ENCODE measurements around the gene TCF20. TPM values are rescaled to one million over a fixed set of nuclear protein-coding genes. Genes with fewer than 3 reads are reported as not detected.

Gene TCF20
- total and polyA plus RNA-seq, 2 donors (not counting 1 experiment from before 2014, with no cell fraction given) = 16.4 to 81.3 TPM

- H3K9me3 ChIP-seq (ENCODE audit: control extremely low read depth in 1 of 3, control insufficient read depth in 2 of 3, insufficient read depth in 1 of 3, low read length in 2 of 3) = peaks cover 0 to 5% (median 0%) of the 10 kb centered on the region in 3 donors
- ChIA-PET POLR2A (no interaction called here), CTCF (no interaction called here)
- H3K4me1 Mint-ChIP-seq = peaks cover 22% of the 10 kb centered on the region
- H3K9me3 Mint-ChIP-seq (ENCODE audit: insufficient read depth) = no peaks in the 10 kb centered on the region
- peak overlapping the region; percentile 47 for H3K9ac ChIP-seq (ENCODE audit: low read length)
- intact Hi-C loops (cut with micrococcal nuclease) = no loop called here
- H3K4me1 ChIP-seq (ENCODE audit: control insufficient read depth in 2 of 2, insufficient read depth in 2 of 2, low read length in 2 of 2) = peaks cover 14 to 19% of the 10 kb centered on the region in 2 donors
- H3K4me2 ChIP-seq (replicated peaks; ENCODE audit: low read depth, low read length, poor library complexity, severe bottlenecking) = peak overlapping the region; percentile 83
- 88% methylated on average over 16 of the region's 20 CpGs for WGBS (ENCODE audit: insufficient coverage)
- H2AFZ ChIP-seq (ENCODE audit: insufficient read depth, low read depth, low read length, poor library complexity, severe bottlenecking) = peak overlapping the region; percentile 65
- H3K27ac ChIP-seq (ENCODE audit: low read length in 2 of 2) = no peak overlapping the region
- no peak for ATAC-seq (ENCODE audit: low read depth)
- H3K27me3 ChIP-seq (replicated peaks in 1 of 4; ENCODE audit: control extremely low read depth in 1 of 4, control insufficient read depth in 3 of 4, insufficient read depth in 4 of 4, low read length in 3 of 4) = no peaks in the 10 kb centered on the region
- peaks cover 49% of the 10 kb centered on the region for H4K20me1 ChIP-seq (ENCODE audit: control insufficient read depth, insufficient read depth, low read length, poor library complexity, severe bottlenecking)
- TF ChIP-seq EZH2 (IDR thresholded peaks at IDR 0.05; ENCODE audit: borderline replicate concordance, insufficient read depth, low read depth, low read length, poor library complexity, severe bottlenecking) (no peak), CTCF (IDR thresholded peaks at IDR 0.05) (no peak)
- peak overlapping the region in 2 of 5 experiments; percentile 44 to 51 for H3K4me3 ChIP-seq (ENCODE audit: control extremely low read depth in 1 of 5, extremely low read depth in 1 of 5, insufficient read depth in 1 of 5, low read depth in 2 of 5, low read length in 4 of 5)
- peak overlapping the region; percentile 81 for H3K4me3 Mint-ChIP-seq
- no peaks in the 10 kb centered on the region for H3K27me3 Mint-ChIP-seq
- no peak for DNase-seq
- peak overlapping the region; percentile 79 for H3K27ac Mint-ChIP-seq
- H3K79me2 ChIP-seq (ENCODE audit: control insufficient read depth, insufficient read depth, low read length) = peaks cover 44% of the 10 kb centered on the region
- no peaks in the 10 kb centered on the region for H3K36me3 ChIP-seq (replicated peaks in 1 of 2; ENCODE audit: control extremely low read depth in 1 of 2, control insufficient read depth in 1 of 2, extremely low read depth in 1 of 2, insufficient read depth in 2 of 2, low read length in 1 of 2)
Measured at GRCh38 chr22:42271191-42271813, 849 bp upstream of the TCF20 start.

GRCh38 chr22:42270176-42270509, 310 bp downstream of the TCF20 start:
- H3K36me3 ChIP-seq (replicated peaks in 1 of 2; ENCODE audit: control extremely low read depth in 1 of 2, control insufficient read depth in 1 of 2, extremely low read depth in 1 of 2, insufficient read depth in 2 of 2, low read length in 1 of 2) = no peaks in the 10 kb centered on the region
- peak; percentile 54 for ATAC-seq (ENCODE audit: low read depth)
- peaks cover 0 to 5% (median 0%) of the 10 kb centered on the region in 3 donors for H3K9me3 ChIP-seq (ENCODE audit: control extremely low read depth in 1 of 3, control insufficient read depth in 2 of 3, insufficient read depth in 1 of 3, low read length in 2 of 3)
- Mint-ChIP-seq H3K4me3 (peak overlapping the region; percentile 91), H3K4me1 (peaks cover 26% of the 10 kb centered on the region), H3K27me3 (no peaks in the 10 kb centered on the region), H3K9me3 (ENCODE audit: insufficient read depth) (no peaks in the 10 kb centered on the region), H3K27ac (peak overlapping the region; percentile 87)
- WGBS (ENCODE audit: insufficient coverage) = 1% methylated on average over 19 of the region's 37 CpGs
- intact Hi-C loops (cut with micrococcal nuclease) = loop anchor here (1.0 kb wide), 2 partner anchors 180 to 200 kb away; partner anchors contain the start of genes NAGA and NDUFA6
- no peak for TF ChIP-seq EZH2 (IDR thresholded peaks at IDR 0.05; ENCODE audit: borderline replicate concordance, insufficient read depth, low read depth, low read length, poor library complexity, severe bottlenecking)
- TF ChIP-seq CTCF (IDR thresholded peaks at IDR 0.05) = no peak
- peaks cover 56% of the 10 kb centered on the region for H3K79me2 ChIP-seq (ENCODE audit: control insufficient read depth, insufficient read depth, low read length)
- peaks cover 60% of the 10 kb centered on the region for H4K20me1 ChIP-seq (ENCODE audit: control insufficient read depth, insufficient read depth, low read length, poor library complexity, severe bottlenecking)
- peak overlapping the region; percentile 99 for H3K4me2 ChIP-seq (replicated peaks; ENCODE audit: low read depth, low read length, poor library complexity, severe bottlenecking)
- DNase-seq = no peak
- H3K4me3 ChIP-seq (ENCODE audit: control extremely low read depth in 1 of 5, extremely low read depth in 1 of 5, insufficient read depth in 1 of 5, low read depth in 2 of 5, low read length in 4 of 5) = peak overlapping the region; percentile 34 to 93 (median 87)
- ChIA-PET POLR2A (no interaction called here), CTCF (no interaction called here)
- peak overlapping the region; percentile 61 to 86 for H3K27ac ChIP-seq (ENCODE audit: low read length in 2 of 2)
- H3K4me1 ChIP-seq (ENCODE audit: control insufficient read depth in 2 of 2, insufficient read depth in 2 of 2, low read length in 2 of 2) = peaks cover 14 to 19% of the 10 kb centered on the region in 2 donors
- peak overlapping the region; percentile 95 for H3K9ac ChIP-seq (ENCODE audit: low read length)
- H3K27me3 ChIP-seq (replicated peaks in 1 of 4; ENCODE audit: control extremely low read depth in 1 of 4, control insufficient read depth in 3 of 4, insufficient read depth in 4 of 4, low read length in 3 of 4) = no peaks in the 10 kb centered on the region
- peak overlapping the region; percentile 93 for H2AFZ ChIP-seq (ENCODE audit: insufficient read depth, low read depth, low read length, poor library complexity, severe bottlenecking)

Data from B cell (primary cell).